Sigmoid colon (tissue), 4 donors: ENCODE results near the gene HERC3.

Source experiments
- CTCF ChIP-seq, 4 experiments: fragments of 450-650 bp in 3 of 4; fragments of 200-600 bp in 1 of 4; IDR thresholded peaks; one replicate each; pipeline ENCODE4 v1.5.1; 2016 to 2019; ENCODE audit warnings: antibody characterized with exemption in 4 of 4, mild to moderate bottlenecking in 3 of 4, moderate library complexity in 2 of 4
- EP300 ChIP-seq, 4 donors: sonication (generic); formaldehyde crosslinking; IDR thresholded peaks; one replicate each; pipeline ENCODE4 v1.6.1; 2017; ENCODE audit warnings: antibody characterized with exemption in 4 of 4
- POLR2A ChIP-seq, 2 donors: fragments of 450-650 bp; IDR thresholded peaks; one replicate each; pipeline ENCODE4 v1.6.1; 2016; ENCODE audit warnings: antibody characterized with exemption in 2 of 2, mild to moderate bottlenecking in 2 of 2, moderate library complexity in 2 of 2

GRCh38 chr4:88567591-88567990 is 24.7 kb upstream of the HERC3 start:
- TF ChIP-seq POLR2A (IDR thresholded peaks at IDR 0.05) (no peak), EP300 (IDR thresholded peaks at IDR 0.05) (no peak), CTCF (IDR thresholded peaks at IDR 0.05) (no peak)
